ENCODE data around the gene RBM34.
"Not testable (repeated sequence)": the region's sequence is repeated elsewhere in the genome, so short reads cannot be mapped to it uniquely, and the experiment has no call there.

RBM34 gene

GRCh38 chr1:235090406-235091069, 70.5 kb downstream of the RBM34 start:
- Histone ChIP-seq H3K27ac (ENCODE audit: low read depth, low read length) (peak overlapping the region; percentile 12; the same call in 1 of the 2 replicates), H3K4me3 (ENCODE audit: low read depth, low read length) (no peak overlapping the region), H3K9me3 (ENCODE audit: control insufficient read depth, insufficient read depth, low read depth, low read length) (no peaks in the 10 kb centered on the region), H3K4me1 (ENCODE audit: control insufficient read depth, insufficient read depth, low read length) (peaks cover 22% of the 10 kb centered on the region), H3K27me3 (ENCODE audit: control insufficient read depth, insufficient read depth, low read length) (no peaks in the 10 kb centered on the region), H3K36me3 (ENCODE audit: control insufficient read depth, insufficient read depth, low read length) (no peaks in the 10 kb centered on the region), H3K9ac (ENCODE audit: low read length) (peak overlapping the region; percentile 8)

DNA sequence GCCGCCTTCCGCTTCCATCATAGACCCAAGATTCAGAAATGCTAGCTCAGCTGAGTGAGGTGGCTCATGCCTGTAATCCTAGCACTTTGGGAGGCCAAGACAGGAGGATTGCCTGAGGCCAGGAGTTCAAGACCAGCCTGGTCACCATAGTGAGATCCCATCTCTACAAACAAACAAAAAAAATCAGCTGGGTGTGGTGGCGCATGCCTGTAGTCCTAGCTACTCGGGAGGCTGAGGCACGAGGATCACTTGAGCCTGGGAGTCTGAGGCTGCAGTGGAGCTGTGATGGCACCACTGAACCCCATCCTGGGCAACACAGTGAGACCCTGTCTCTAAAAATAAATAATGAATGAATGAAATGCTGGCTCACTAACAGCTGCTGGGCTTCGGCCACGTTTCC, 72.1 kb downstream of the RBM34 start:
- Histone ChIP-seq H3K4me1 (ENCODE audit: control insufficient read depth, insufficient read depth, low read length) (peaks cover 25% of the 10 kb centered on the region), H3K27me3 (ENCODE audit: control insufficient read depth, insufficient read depth, low read length) (no peaks in the 10 kb centered on the region), H3K9ac (ENCODE audit: low read length) (no peak overlapping the region), H3K4me3 (ENCODE audit: low read depth, low read length) (no peak overlapping the region), H3K36me3 (ENCODE audit: control insufficient read depth, insufficient read depth, low read length) (no peaks in the 10 kb centered on the region), H3K9me3 (ENCODE audit: control insufficient read depth, insufficient read depth, low read depth, low read length) (no peaks in the 10 kb centered on the region), H3K27ac (ENCODE audit: low read depth, low read length) (no peak overlapping the region)

GRCh38 chr1:235088430-235088829, 72.6 kb downstream of the RBM34 start:
- Histone ChIP-seq H3K4me3 (ENCODE audit: low read depth, low read length) (no peak overlapping the region), H3K9ac (ENCODE audit: low read length) (no peak overlapping the region), H3K36me3 (ENCODE audit: control insufficient read depth, insufficient read depth, low read length) (no peaks in the 10 kb centered on the region), H3K4me1 (ENCODE audit: control insufficient read depth, insufficient read depth, low read length) (peaks cover 25% of the 10 kb centered on the region), H3K27ac (ENCODE audit: low read depth, low read length) (no peak overlapping the region), H3K9me3 (ENCODE audit: control insufficient read depth, insufficient read depth, low read depth, low read length) (no peaks in the 10 kb centered on the region), H3K27me3 (ENCODE audit: control insufficient read depth, insufficient read depth, low read length) (no peaks in the 10 kb centered on the region)

DNA sequence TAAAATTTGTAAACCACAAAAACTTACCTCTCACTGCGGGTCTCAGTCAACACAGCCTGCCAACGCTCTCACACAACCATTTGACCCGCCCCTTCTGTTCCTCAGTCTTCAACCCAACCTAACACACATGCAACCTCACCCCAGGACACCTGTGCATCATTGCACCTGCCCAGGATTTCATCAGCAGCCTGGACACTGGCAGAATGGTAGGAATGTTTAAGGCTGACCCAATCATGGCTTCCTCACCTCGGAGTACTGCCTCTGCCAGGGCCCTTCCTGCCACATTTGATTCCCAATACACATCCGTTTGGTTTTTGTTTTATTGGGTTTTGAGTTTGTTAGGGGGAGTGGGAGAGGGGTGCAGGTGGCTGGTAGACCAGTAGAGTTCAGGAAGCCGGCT, 73.1 kb downstream of the RBM34 start:
- H3K36me3 ChIP-seq (ENCODE audit: control insufficient read depth, insufficient read depth, low read length) = no peaks in the 10 kb centered on the region
- H3K9ac ChIP-seq (ENCODE audit: low read length) = no peak overlapping the region
- H3K4me1 ChIP-seq (ENCODE audit: control insufficient read depth, insufficient read depth, low read length) = peaks cover 26% of the 10 kb centered on the region
- no peak overlapping the region for H3K27ac ChIP-seq (ENCODE audit: low read depth, low read length)
- no peaks in the 10 kb centered on the region for H3K27me3 ChIP-seq (ENCODE audit: control insufficient read depth, insufficient read depth, low read length)
- H3K9me3 ChIP-seq (ENCODE audit: control insufficient read depth, insufficient read depth, low read depth, low read length) = no peaks in the 10 kb centered on the region
- H3K4me3 ChIP-seq (ENCODE audit: low read depth, low read length) = no peak overlapping the region

DNA sequence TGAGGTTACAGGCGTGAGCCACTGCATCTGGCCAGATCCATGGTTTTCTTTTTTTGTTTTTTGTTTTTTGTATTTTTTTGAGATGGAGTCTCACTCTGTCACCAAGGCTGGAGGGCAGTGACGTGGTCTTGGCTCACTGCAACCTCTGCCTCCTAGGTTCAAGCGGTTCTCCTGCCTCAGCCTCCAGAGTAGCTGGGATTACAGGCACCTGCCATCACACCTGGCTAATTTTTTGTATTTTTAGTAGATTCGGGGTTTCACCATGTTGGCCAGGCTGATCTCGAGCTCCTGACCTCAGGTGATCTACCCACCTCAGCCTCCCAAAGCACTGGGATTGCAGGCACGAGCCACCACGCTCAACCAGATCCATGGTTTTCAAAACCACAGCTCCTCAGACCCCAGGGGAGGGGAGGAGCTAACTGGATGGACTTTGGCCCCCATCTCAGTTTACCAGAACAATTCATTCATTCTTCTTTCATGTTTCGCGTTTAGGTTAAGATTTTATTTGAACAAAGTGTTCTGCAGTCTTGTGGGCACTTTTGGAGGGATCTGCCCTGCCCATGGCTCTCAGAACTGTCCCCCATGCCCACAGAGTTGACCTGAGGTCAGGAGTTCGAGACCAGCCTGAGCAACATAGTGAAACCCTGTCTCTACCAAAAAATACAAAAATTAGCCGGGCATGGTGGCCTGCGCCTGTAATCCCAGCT, 75.5 kb downstream of the RBM34 start:
- H3K36me3 ChIP-seq (ENCODE audit: control insufficient read depth, insufficient read depth, low read length); H3K27me3 ChIP-seq (ENCODE audit: control insufficient read depth, insufficient read depth, low read length); H3K4me3 ChIP-seq (ENCODE audit: low read depth, low read length); H3K9me3 ChIP-seq (ENCODE audit: control insufficient read depth, insufficient read depth, low read depth, low read length); H3K9ac ChIP-seq (ENCODE audit: low read length); H3K27ac ChIP-seq (ENCODE audit: low read depth, low read length): not testable (repeated sequence)
- peaks cover 19% of the 10 kb centered on the region for H3K4me1 ChIP-seq (ENCODE audit: control insufficient read depth, insufficient read depth, low read length)

Data from HUES6 (cell line).